Measurements from ENCODE around the gene GGT5. TPM values are rescaled to one million over a fixed set of nuclear protein-coding genes. Genes with fewer than 3 reads are reported as not detected.
"Not testable (repeated sequence)": the region's sequence is repeated elsewhere in the genome, so short reads cannot be mapped to it uniquely, and the experiment has no call there.

The GGT5 gene
- total RNA-seq, 2 donors from 2014 or later, result 81.3 to 175 TPM

DNA sequence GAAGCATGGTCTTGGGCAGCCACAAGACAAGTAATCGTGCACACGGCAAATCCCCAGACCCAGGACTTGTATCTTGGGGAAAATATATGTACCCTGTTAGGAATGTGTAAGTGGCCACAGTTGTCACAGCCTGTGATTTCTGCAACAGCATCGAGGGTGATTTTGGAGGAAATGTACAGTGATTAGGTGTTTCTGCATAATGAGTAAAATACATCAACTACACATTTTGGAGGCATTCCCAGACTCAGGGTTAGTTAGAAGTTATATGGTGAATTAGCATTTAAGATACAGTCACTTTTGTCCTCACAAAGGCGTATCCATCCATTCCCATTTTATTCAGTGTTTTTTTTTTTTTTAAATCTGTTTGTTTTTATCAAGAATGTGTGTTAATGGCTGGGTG is 35.2 kb downstream of the GGT5 start:
- no peaks in the 10 kb centered on the region for H3K36me3 ChIP-seq
- no peak for ATAC-seq (ENCODE audit: insufficient number of reproducible peaks, low FRiP score, low read depth)
- H3K4me3 ChIP-seq, result no peak overlapping the region
- TF ChIP-seq, protein P1, sequence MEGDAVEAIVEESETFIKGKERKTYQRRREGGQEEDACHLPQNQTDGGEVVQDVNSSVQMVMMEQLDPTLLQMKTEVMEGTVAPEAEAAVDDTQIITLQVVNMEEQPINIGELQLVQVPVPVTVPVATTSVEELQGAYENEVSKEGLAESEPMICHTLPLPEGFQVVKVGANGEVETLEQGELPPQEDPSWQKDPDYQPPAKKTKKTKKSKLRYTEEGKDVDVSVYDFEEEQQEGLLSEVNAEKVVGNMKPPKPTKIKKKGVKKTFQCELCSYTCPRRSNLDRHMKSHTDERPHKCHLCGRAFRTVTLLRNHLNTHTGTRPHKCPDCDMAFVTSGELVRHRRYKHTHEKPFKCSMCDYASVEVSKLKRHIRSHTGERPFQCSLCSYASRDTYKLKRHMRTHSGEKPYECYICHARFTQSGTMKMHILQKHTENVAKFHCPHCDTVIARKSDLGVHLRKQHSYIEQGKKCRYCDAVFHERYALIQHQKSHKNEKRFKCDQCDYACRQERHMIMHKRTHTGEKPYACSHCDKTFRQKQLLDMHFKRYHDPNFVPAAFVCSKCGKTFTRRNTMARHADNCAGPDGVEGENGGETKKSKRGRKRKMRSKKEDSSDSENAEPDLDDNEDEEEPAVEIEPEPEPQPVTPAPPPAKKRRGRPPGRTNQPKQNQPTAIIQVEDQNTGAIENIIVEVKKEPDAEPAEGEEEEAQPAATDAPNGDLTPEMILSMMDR (IDR thresholded peaks at IDR 0.05), result no peak
- H3K4me1 ChIP-seq (ENCODE audit: control insufficient read depth in 1 of 2, low read depth in 2 of 2), result peaks cover 19 to 23% of the 10 kb centered on the region in 2 donors
- H3K27ac ChIP-seq, result no peak overlapping the region
- H3K27me3 ChIP-seq (replicated peaks; ENCODE audit: insufficient read depth), result no peaks in the 10 kb centered on the region
- no peaks in the 10 kb centered on the region for H3K9me3 ChIP-seq
- DNase-seq (ENCODE audit: low spot score), result no peak

DNA sequence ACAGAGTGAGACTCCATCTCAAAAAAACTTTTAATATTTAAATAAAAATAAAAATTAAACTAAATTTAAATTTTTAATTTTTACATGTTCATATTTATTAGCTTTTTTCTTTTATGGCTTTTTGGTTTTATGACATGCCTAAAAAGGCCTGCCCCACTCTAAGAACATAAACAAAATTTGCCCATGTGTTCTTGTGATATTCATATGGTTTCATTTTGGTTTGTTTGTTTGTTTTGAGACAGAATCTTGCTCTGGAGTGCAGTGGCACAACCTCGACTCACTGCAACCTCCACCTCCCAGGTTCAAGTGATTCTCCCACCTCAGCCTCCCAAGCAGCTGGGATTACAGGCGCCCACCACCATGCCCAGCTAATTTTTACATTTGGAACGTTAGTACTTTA is 35.9 kb downstream of the GGT5 start:
- no peak overlapping the region for H3K4me3 ChIP-seq
- DNase-seq (ENCODE audit: low spot score) (no peak), ATAC-seq (ENCODE audit: insufficient number of reproducible peaks, low FRiP score, low read depth) (no peak)
- H3K36me3 ChIP-seq, result no peaks in the 10 kb centered on the region
- H3K27ac ChIP-seq, result no peak overlapping the region
- H3K27me3 ChIP-seq (replicated peaks; ENCODE audit: insufficient read depth), result no peaks in the 10 kb centered on the region
- TF ChIP-seq, protein P1 (IDR thresholded peaks at IDR 0.05), result no peak
- peaks cover 19 to 23% of the 10 kb centered on the region in 2 donors for H3K4me1 ChIP-seq (ENCODE audit: control insufficient read depth in 1 of 2, low read depth in 2 of 2)
- H3K9me3 ChIP-seq, result no peaks in the 10 kb centered on the region

DNA sequence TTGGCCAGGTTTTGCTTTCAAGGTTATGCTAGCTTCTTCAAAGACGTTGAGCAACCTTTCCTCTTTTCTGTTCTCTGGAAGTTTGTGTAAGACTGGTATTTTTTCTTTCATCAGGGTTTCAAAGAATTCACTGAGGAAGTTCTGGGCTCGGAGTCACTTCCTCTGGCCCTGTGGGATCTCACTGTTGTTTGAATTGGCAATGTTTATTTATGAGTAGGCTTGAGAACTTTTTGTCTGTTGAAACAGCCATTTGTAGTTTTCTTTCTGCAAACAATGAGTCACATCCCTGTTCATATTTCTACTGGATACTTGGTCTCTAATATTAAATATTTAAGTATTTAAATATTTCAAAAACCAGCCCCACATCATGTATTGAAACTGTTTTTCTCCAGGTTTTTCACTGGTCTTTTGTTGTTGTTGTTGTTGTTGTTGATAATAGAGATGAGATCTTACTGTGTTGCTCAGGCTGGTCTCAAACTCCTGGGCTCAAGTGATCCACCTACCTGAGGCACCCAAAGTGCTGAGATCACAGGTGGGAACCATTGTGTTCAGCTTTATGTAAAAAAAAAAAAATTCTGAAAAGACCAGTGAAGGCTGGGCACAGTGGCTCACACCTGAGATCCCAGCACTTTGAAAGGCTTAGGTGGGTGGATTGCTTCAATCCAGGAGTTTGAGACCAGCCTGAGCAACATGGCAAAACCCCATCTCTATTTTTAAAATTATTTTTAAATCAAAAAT is 36.7 kb downstream of the GGT5 start:
- DNase-seq (ENCODE audit: low spot score), result peak; percentile 28
- Histone ChIP-seq H3K27ac (peak overlapping the region; percentile 65 to 84), H3K9me3 (no peaks in the 10 kb centered on the region), H3K4me3 (no peak overlapping the region), H3K27me3 (replicated peaks; ENCODE audit: insufficient read depth) (no peaks in the 10 kb centered on the region), H3K4me1 (ENCODE audit: control insufficient read depth in 1 of 2, low read depth in 2 of 2) (peaks cover 19 to 23% of the 10 kb centered on the region in 2 donors), H3K36me3 (no peaks in the 10 kb centered on the region)
- peak; percentile 94 for ATAC-seq (ENCODE audit: insufficient number of reproducible peaks, low FRiP score, low read depth)
- TF ChIP-seq, protein P1 (IDR thresholded peaks at IDR 0.05), result no peak

DNA sequence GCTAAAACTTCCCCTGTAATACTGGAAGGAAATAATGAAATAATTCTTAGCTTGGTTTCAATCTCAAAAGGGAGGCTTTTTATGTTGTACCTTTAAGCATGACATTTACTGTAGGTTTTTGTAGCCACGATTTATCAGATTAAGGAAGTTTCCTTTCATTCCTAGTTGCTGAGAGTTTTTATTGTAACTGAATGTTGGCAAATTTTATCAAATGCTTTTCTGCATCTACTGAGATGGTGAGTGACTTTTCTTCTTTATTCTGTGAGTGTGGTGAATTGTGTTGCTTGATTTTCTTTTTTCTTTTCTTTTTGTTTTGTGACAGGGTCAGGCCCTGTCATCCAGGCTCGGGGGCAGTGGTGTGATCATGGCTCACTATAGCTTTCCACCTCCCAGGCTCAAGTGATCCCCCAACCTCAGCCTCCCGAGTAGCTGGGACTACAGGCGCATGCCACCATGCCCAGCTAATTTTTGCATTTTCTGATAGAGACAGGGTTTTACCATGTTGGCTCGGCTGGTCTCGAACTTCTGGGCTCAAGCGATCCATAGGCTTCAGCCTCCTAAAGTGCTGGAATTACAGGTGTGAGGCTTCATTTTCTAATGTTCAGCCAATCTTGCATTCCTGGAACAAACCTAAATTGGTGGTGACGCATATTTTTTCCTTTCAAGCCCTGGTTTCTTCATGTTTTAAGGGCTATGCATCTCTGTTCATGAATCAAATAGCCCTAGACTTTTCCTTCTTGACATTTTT is 37.4 kb downstream of the GGT5 start:
- H3K4me3 ChIP-seq, result no peak overlapping the region
- H3K27ac ChIP-seq, result peak overlapping the region; percentile 65 to 84
- H3K4me1 ChIP-seq (ENCODE audit: control insufficient read depth in 1 of 2, low read depth in 2 of 2), result peaks cover 19 to 23% of the 10 kb centered on the region in 2 donors
- TF ChIP-seq, protein P1 (IDR thresholded peaks at IDR 0.05), result no peak
- DNase-seq (ENCODE audit: low spot score) (no peak), ATAC-seq (ENCODE audit: insufficient number of reproducible peaks, low FRiP score, low read depth) (no peak)
- H3K36me3 ChIP-seq, result no peaks in the 10 kb centered on the region
- no peaks in the 10 kb centered on the region for H3K9me3 ChIP-seq
- no peaks in the 10 kb centered on the region for H3K27me3 ChIP-seq (replicated peaks; ENCODE audit: insufficient read depth)

DNA sequence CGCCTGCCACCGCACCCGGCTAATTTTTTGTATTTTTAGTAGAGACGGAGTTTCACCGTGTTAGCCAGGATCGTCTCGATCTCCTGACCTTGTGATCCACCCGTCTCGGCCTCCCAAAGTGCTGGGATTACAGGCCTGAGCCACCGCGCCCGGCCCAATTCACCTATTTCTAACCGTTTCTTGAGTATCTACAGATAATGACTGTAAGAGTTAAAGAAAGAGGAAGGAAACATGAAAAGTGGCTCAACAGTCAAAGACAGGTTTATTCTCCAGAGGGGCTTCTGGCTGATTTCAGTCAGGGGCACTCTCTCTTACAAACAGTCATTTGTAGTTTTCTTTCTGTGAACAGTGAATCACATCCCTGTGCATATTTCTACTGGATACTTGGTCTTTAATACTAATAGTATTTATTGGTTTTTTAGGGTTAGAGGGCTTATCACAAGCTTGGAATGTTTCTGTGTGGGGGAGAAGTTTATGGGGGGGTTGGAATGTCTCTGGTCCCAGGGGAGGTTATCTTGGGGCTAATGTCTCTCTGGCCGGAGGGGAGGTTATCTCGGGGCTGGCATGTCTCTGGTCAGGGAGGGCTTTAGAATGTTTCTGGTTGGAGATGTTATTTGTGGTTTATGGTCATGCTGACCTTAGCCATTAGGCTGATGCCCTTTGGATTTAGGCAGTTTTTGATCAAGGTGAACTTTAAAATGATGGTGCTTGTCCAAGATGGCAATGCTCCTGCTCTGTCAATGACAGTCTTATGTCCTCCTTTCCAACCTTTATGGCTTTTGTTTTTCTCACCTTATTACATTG is 38.2 kb downstream of the GGT5 start:
- H3K9me3 ChIP-seq; DNase-seq (ENCODE audit: low spot score); ATAC-seq (ENCODE audit: insufficient number of reproducible peaks, low FRiP score, low read depth); H3K4me3 ChIP-seq; H3K27me3 ChIP-seq (replicated peaks; ENCODE audit: insufficient read depth); H3K36me3 ChIP-seq: not testable (repeated sequence)
- Histone ChIP-seq H3K27ac (peak overlapping the region; percentile 65 to 84), H3K4me1 (ENCODE audit: control insufficient read depth in 1 of 2, low read depth in 2 of 2) (peaks cover 19 to 23% of the 10 kb centered on the region in 2 donors)
